SHP77 treated with DMSO at 0.1 percent for 48 hours (cell line): ENCODE data around the gene CHCHD3.
"Not testable (repeated sequence)": the region's sequence is repeated elsewhere in the genome, so short reads cannot be mapped to it uniquely, and the experiment has no call there.

Source experiments
- DNase-seq: peaks from one replicate; lab custom pipeline; 2025; lab: John Stamatoyannopoulos, UW

Gene CHCHD3

GRCh38 chr7:132953468-132953867 is 128.4 kb downstream of the CHCHD3 start:
- no peak for DNase-seq

DNA sequence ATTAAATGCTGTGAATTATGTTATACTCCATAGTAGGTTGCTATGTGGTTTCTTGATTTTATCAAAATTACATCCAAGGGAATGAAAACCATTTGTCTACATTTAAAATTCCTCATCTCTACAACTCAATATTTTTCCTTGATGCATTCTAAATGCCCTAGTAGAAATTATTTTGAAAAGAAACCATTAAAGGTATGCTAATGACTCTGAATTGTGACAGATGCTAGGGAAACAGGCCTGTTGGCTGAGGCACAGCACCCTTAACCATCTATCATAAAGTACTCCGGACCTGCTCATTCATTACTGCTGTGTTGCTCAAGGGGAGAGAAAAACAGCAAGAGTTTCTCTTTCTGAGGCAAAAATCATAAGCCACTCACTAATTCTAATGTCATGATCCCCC is 131.2 kb downstream of the CHCHD3 start:
- no peak for DNase-seq

DNA sequence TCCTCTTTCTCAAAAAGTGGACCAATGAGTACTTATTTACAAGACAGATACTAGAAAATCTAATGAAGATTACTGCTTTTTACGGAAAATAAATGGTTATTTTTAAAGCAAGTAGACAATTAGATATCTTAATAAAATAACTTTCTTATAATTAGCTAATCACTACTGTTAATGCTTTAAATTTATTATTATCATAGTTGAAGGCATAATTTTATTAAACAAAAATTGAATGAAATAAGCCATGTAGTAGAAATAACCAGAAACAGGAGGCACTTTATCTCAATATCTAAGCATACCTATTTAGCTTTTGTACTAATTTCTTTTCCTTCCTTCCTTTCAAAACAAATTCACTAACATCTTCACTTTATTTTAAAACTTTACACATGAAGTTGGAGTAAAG is 134.9 kb downstream of the CHCHD3 start:
- DNase-seq = no peak

DNA sequence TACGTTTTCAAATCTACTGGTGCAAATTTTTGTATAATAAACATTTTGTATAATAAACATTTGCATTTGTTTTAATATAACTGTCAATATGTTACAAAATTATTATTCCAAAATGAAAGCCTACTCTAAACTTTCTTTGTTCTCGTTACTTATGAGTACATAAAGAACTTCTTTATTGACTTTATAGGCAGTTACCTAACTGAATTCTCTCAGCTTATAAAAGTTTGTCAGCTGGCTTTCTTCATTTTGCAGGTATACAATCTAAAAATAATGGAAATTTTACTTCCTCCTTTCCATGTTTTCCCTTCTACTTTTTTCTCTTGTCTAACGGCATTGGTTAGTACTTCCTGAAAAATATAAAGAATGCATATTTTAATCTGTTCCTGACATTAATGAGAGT is 137.1 kb downstream of the CHCHD3 start:
- no peak for DNase-seq

- no peak for DNase-seq
Observed at GRCh38 chr7:132943645-132944044, 138.2 kb downstream of the CHCHD3 start.

DNA sequence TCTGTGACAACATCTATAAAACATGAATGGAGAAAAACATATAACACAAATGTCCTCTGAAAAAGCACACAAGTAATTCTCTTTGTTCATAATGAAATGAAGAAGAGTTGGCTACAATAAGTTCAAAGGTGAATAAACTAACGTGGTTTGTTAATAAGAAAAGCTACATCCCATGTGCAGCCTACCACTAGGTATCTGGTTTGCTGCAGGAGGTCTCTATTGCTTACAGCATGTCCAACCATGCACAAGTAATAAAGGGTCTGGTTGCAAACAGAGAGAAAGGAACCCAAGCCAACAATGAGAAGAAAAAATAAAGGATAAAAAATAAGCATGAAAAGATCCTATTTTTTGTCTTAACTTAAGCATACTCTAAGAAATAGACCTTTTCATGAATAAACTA is 139.2 kb downstream of the CHCHD3 start:
- DNase-seq = no peak

DNA sequence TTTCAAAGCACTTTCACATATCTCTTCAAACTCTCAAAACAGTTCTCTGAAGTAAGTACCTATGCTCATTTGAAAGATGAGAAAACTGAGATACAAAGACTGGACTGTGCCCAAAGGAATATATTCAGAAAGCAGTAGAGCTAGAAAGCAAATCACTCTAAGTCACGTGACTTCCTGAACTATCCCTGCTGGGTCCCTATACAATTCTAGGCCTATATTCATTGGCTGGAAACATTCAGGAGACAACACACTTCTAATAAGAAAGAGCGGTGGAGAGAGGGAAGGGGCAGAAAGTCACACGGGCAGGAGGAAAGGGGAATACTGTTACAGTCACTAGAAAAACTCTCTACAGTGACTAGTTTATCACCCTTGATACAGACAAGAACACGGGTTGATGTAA is 140.0 kb downstream of the CHCHD3 start:
- DNase-seq = no peak

DNA sequence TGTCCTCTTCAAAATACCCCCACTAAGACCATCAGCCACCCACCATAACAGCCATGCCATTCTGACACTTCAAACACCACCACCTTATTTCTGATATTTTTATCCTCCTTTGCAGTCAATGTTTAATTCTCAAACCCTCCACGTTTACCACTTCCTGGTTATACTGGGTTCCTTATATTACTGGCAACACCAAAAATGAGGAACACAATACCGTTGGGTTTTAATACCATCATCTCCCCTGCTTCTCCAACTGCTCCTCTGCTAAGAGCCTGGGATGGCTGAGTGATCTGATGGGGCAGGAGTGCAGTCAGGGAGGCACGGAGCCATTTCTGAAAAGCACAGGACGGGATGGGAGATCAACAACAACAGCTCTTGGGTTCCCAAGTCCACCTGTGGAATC is 140.5 kb downstream of the CHCHD3 start:
- DNase-seq = no peak

DNA sequence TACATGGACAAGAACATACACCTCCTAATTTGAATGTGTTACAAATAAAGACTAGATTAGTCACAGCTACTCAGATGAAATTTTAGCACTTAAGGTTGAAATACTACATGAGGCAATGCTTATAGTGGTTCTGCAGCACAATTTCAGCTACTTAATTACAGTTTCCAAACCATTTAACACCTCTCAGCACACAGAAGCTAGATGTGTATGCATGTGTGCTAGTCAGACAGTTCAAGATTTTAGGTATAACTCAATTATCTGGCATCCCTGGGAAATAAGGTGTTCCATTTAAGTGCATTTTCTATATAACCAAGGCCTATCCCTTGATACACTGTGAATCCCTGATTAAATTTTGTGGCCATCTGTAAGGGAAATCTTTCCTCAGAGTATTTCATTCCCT is 141.8 kb downstream of the CHCHD3 start:
- no peak for DNase-seq

- DNase-seq = no peak
Observed at GRCh38 chr7:132939495-132939894, 142.4 kb downstream of the CHCHD3 start.

DNA sequence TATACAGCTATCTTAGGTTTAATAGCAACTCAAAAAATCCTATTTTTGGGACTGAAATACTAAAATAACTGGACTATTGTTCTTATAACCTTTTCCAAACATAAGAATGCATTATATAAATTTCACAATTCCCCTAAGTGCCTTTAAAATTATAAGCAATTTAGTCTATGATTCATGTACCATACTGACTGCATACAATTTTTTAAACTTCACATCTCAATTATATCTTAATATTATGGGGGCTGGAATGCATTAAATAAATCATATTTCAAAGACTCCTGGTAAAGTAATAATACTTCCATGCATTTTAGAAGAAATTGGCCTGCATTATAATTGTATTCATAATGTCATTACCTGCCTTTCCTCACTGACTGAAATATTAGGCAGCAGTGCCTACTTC is 144.6 kb downstream of the CHCHD3 start:
- no peak for DNase-seq

DNA sequence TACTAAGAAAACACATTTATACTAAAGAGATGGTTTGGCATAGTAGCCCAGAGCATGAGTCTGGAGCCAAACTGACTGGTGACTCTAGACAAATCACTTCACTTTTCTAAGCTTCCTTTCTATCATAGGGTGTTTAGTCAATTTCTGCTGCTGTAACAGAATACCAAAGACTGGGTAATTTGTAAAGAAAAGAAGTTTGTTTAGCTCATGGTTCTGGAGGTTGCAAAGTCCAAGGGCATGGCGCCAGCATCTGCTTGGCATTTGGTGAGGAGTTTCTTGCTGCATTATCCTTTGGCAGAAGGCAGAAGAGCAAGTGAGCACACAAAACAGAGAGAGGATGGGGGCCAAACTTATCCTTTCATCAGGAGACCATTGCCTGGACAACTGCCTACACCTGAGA is 146.3 kb downstream of the CHCHD3 start:
- DNase-seq = no peak

GRCh38 chr7:132934017-132934416 is 147.9 kb downstream of the CHCHD3 start:
- no peak for DNase-seq

DNA sequence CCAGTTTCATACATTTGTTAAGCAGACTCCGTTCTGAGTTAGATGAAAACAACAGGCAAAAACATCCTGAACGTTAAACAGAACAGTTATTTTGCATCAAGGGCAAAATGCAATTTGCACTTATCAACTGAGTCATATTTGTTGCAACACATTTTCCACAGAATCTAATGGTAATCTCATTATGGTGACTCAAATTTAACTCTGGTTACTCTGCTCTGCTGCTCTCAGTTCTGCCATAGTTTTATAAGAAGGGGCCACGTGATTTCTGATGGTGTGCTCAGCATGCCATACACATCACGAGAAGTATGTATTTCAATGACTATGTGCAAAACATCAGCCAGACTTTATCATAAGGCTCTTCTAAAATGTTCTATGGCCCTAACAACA is 148.8 kb downstream of the CHCHD3 start:
- no peak for DNase-seq

GRCh38 chr7:132932296-132933071 is 149.4 kb downstream of the CHCHD3 start:
- no peak for DNase-seq

GRCh38 chr7:132930881-132931280 is 151.0 kb downstream of the CHCHD3 start:
- no peak for DNase-seq

DNA sequence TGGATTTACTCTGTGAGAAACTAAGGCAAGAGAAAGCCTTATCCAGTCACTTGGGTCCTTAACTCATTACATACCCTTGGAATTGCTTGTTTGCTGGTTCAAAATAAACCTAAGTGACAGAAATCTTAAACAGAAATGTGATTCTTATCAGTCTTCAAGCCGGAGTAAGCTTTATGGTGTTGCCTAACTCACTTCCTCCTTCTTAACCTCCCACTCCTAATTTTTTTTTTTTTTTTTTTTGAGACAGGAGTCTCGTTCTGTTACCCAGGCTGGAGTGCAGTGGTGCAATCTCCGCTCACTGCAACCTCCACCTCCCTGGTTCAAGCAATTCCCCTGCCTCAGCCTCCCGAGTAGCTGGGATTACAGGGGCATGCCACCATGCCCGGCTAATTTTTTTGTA is 151.9 kb downstream of the CHCHD3 start:
- DNase-seq = not testable (repeated sequence)

DNA sequence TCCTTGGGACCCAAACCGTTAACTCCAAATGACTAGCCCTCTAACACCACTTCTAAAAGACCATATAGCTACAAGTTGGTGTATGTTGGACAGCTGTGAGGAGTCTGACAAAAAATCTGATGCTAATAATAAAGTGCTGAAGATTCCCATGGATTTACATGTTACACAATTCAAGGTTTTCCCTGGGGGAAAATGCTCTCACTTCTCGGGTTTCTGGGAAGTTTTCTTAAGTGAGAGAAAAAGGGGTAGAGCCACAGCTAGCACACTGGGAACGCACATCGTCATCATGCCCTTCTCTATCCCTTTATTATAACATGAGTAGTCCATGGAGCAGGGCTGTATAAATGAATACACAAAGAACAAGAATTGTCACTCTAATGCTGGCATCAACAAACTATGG is 162.1 kb downstream of the CHCHD3 start:
- DNase-seq = no peak

- no peak for DNase-seq
Observed at GRCh38 chr7:132915647-132916046, 166.2 kb downstream of the CHCHD3 start.

- no peak for DNase-seq
Observed at GRCh38 chr7:132910657-132911056, 171.2 kb downstream of the CHCHD3 start.

GRCh38 chr7:132907380-132907940 is 174.4 kb downstream of the CHCHD3 start:
- no peak for DNase-seq

- DNase-seq = no peak
Observed at GRCh38 chr7:132906193-132906835, 175.6 kb downstream of the CHCHD3 start.

DNA sequence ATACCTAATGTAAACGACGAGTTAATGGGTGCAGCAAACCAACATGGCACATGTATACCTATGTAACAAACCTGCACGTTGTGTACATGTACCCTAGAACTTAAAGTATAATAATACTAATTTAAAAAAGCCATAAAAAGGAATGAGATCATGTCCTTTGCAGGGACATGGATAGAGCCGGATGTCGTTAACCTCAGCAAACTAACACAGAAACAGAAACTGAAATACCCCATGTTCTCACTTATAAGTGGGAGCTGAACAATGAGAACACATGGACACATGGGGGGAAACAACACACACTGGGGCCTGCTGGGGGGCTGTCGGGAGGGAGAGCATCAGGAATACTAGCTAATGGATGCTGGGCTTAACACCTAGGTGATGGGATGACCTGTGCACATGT is 176.8 kb downstream of the CHCHD3 start:
- not testable (repeated sequence) for DNase-seq

- no peak for DNase-seq
Observed at GRCh38 chr7:132904209-132904608, 177.7 kb downstream of the CHCHD3 start.
